Ascending aorta (tissue), 2 donors: ENCODE results near the gene PCBP4. TPM values are rescaled to one million over a fixed set of nuclear protein-coding genes. Genes with fewer than 3 reads are reported as not detected.

Experiments
- DNase-seq, 2 donors: peaks; one replicate each; pipeline ENCODE4 v3.0.0-alpha.2; 2019; ENCODE audit warnings: low spot score in 2 of 2
- H3K27ac ChIP-seq, 2 donors: fragments of 200-600 bp; sonication (generic); one replicate each; pipeline ENCODE4 v1.5.1; 2016 to 2017; ENCODE audit warnings: mild to moderate bottlenecking in 1 of 2
- H3K27me3 ChIP-seq: fragments of 200-600 bp; sonication (generic); one replicate; pipeline ENCODE4 v1.5.1; 2017
- H3K36me3 ChIP-seq, 2 donors: fragments of 200-600 bp; sonication (generic); one replicate each; pipeline ENCODE4 v1.5.1; 2016
- H3K4me1 ChIP-seq, 2 donors: fragments of 200-600 bp; sonication (generic); one replicate each; pipeline ENCODE4 v1.5.1; 2016 to 2017; ENCODE audit warnings: mild to moderate bottlenecking in 1 of 2
- H3K4me3 ChIP-seq, 2 donors: fragments of 200-600 bp; sonication (generic); one replicate each; pipeline ENCODE4 v1.5.1; 2016 to 2017; ENCODE audit warnings: mild to moderate bottlenecking in 1 of 2
- H3K9me3 ChIP-seq, 2 donors: fragments of 200-600 bp; sonication (generic); one replicate each; pipeline ENCODE4 v1.5.1; 2016
- CTCF ChIP-seq, 3 experiments: fragments of 200-600 bp in 2 of 3; fragments of 450-650 bp in 1 of 3; sonication (generic) in 2 of 3; IDR thresholded peaks; one replicate each; pipeline ENCODE4 v1.5.1; 2016 to 2019; ENCODE audit warnings: antibody characterized with exemption in 3 of 3, mild to moderate bottlenecking in 1 of 3, moderate library complexity in 1 of 3
- intact Hi-C: fragments of 100-400 bp; cut with DNase I; formaldehyde crosslinking; loops from one replicate; pipeline ENCODE4 v1.15.1; 2023
- total RNA-seq: library from RNA; depleted of rRNA; stranded (reverse); fragments of >200 nt; gene quantifications from one replicate; pipeline ENCODE4 v1.1.0, GENCODE V29; 2016

PCBP4 gene
- total RNA-seq, 1 donor from 2014 or later = 256 TPM

- Histone ChIP-seq H3K4me3 (peak overlapping the region; percentile 77 to 93), H3K27me3 (no peaks in the 10 kb centered on the region), H3K9me3 (no peaks in the 10 kb centered on the region), H3K27ac (peak overlapping the region; percentile 93 to 97), H3K4me1 (peaks cover 16 to 19% of the 10 kb centered on the region in 2 donors), H3K36me3 (no peaks in the 10 kb centered on the region)
- no peak for DNase-seq
- intact Hi-C loops = no loop called here
- TF ChIP-seq CTCF (IDR thresholded peaks at IDR 0.05) = peak in 2 of 3 experiments; percentile 12 to 36
These were observed 15.1 kb upstream of the PCBP4 start for GRCh38 chr3:51982352-51982837.

GRCh38 chr3:51980253-51980652, 13.0 kb upstream of the PCBP4 start:
- no peaks in the 10 kb centered on the region for H3K9me3 ChIP-seq
- intact Hi-C loops = no loop called here
- no peak for TF ChIP-seq CTCF (IDR thresholded peaks at IDR 0.05)
- no peaks in the 10 kb centered on the region for H3K36me3 ChIP-seq
- no peak overlapping the region for H3K4me3 ChIP-seq
- peaks cover 16 to 19% of the 10 kb centered on the region in 2 donors for H3K4me1 ChIP-seq
- no peak overlapping the region for H3K27ac ChIP-seq
- no peak for DNase-seq
- no peaks in the 10 kb centered on the region for H3K27me3 ChIP-seq

- Histone ChIP-seq H3K27me3 (no peaks in the 10 kb centered on the region), H3K36me3 (no peaks in the 10 kb centered on the region), H3K9me3 (no peaks in the 10 kb centered on the region), H3K27ac (no peak overlapping the region), H3K4me1 (peaks cover 16 to 22% of the 10 kb centered on the region in 2 donors), H3K4me3 (no peak overlapping the region)
- intact Hi-C loops = loop anchor here (10.0 kb wide), 1 partner anchor 307 kb away; the partner anchor contains the start of gene GLYCTK
- DNase-seq = no peak
- TF ChIP-seq CTCF (IDR thresholded peaks at IDR 0.05) = no peak
These were observed 10.9 kb upstream of the PCBP4 start for GRCh38 chr3:51978143-51978502.

GRCh38 chr3:51977446-51978142, 10.3 kb upstream of the PCBP4 start:
- intact Hi-C loops = loop anchor here (10.0 kb wide), 1 partner anchor 307 kb away; the partner anchor contains the start of gene GLYCTK

GRCh38 chr3:51975852-51976549, 8.7 kb upstream of the PCBP4 start:
- Histone ChIP-seq H3K27me3 (no peaks in the 10 kb centered on the region), H3K27ac (peak overlapping the region; percentile 71 to 96), H3K36me3 (no peaks in the 10 kb centered on the region), H3K9me3 (no peaks in the 10 kb centered on the region), H3K4me1 (peaks cover 6 to 17% of the 10 kb centered on the region in 2 donors), H3K4me3 (peak overlapping the region; percentile 74 to 86)
- intact Hi-C loops = loop anchor here (10.0 kb wide), 1 partner anchor 309 kb away; the partner anchor contains the start of gene GLYCTK
- no peak for TF ChIP-seq CTCF (IDR thresholded peaks at IDR 0.05)
- peak in 1 of 2 donors; percentile 94 for DNase-seq

More at GRCh38 chr3:51977446-51978142, 10.3 kb upstream of the PCBP4 start:
- H3K36me3 ChIP-seq = no peaks in the 10 kb centered on the region
- no peaks in the 10 kb centered on the region for H3K9me3 ChIP-seq
- H3K4me3 ChIP-seq = no peak overlapping the region
- H3K27ac ChIP-seq = no peak overlapping the region
- DNase-seq = no peak
- TF ChIP-seq CTCF (IDR thresholded peaks at IDR 0.05) = no peak
- H3K4me1 ChIP-seq = peaks cover 12 to 24% of the 10 kb centered on the region in 2 donors
- no peaks in the 10 kb centered on the region for H3K27me3 ChIP-seq
